SK-N-SH (cell line): Measurements from ENCODE around the gene ZMIZ1. TPM values are rescaled to one million over a fixed set of nuclear protein-coding genes. Genes with fewer than 3 reads are reported as not detected.

Experiments used
- CTCF ChIA-PET: fragments of 300-600, 350-600 bp; formaldehyde crosslinking; extraction: SDS; loops from one replicate; lab custom pipeline; 2021; lab: Yijun Ruan, JAX
- POLR2A ChIA-PET: fragments of 350-600 bp; sonication (Branson Sonifier 250); formaldehyde crosslinking; extraction: SDS; loops from one replicate; lab custom pipeline; 2020; ENCODE audit warnings: antibody characterized with exemption, inconsistent platforms; lab: Yijun Ruan, JAX
- DNase-seq: peaks from one replicate; pipeline ENCODE4 v3.0.0; 2012
- H2AFZ ChIP-seq: fragments of 200-600 bp; sonication (generic); 2 replicates; pipeline ENCODE4 v1.8.1; 2016; ENCODE audit warnings: antibody characterized with exemption, mild to moderate bottlenecking, low read depth
- H3F3A ChIP-seq: fragments of 200-600 bp; sonication (generic); replicated peaks from 2 replicates; pipeline ENCODE3; 2016; ENCODE audit warnings: antibody characterized with exemption, mild to moderate bottlenecking; ENCODE audit not compliant: insufficient read depth
- H3K27ac ChIP-seq, 2 experiments: fragments of 200-500 bp in 1 of 2; fragments of 200-600 bp in 1 of 2; sonication (Bioruptor generic) in 1 of 2; sonication (generic), shearing (Covaris generic) in 1 of 2; 2 replicates each; pipeline versions ENCODE4 v1.5.1 to v1.6.1; 2014 to 2016; ENCODE audit warnings: low read depth in 2 of 2, inconsistent platforms in 1 of 2, low read length in 1 of 2, mild to moderate bottlenecking in 1 of 2, mixed read lengths in 1 of 2
- H3K27me3 ChIP-seq: fragments of 200-600 bp; sonication (generic), shearing (Covaris generic); 2 replicates; pipeline ENCODE4 v1.6.1; 2016; ENCODE audit warnings: mixed run types; ENCODE audit not compliant: insufficient read depth
- H3K36me3 ChIP-seq, 2 experiments: fragments of 200-500 bp in 1 of 2; fragments of 200-600 bp in 1 of 2; sonication (Bioruptor generic) in 1 of 2; sonication (generic) in 1 of 2; replicated peaks in 1 of 2; 2 replicates each; pipeline versions ENCODE3 to v1.5.1; 2014 to 2016; ENCODE audit warnings: low read length in 1 of 2, mild to moderate bottlenecking in 1 of 2; ENCODE audit not compliant: insufficient read depth in 2 of 2, control insufficient read depth in 1 of 2
- H3K4me1 ChIP-seq, 2 experiments: fragments of 200-500 bp in 1 of 2; fragments of 200-600 bp in 1 of 2; sonication (Bioruptor generic) in 1 of 2; sonication (generic), shearing (Covaris generic) in 1 of 2; 2 replicates each; pipeline versions ENCODE4 v1.5.1 to v1.6.1; 2014 to 2016; ENCODE audit warnings: low read depth in 1 of 2, low read length in 1 of 2, mixed run types in 1 of 2; ENCODE audit not compliant: insufficient read depth in 2 of 2, control insufficient read depth in 1 of 2
- H3K4me2 ChIP-seq: fragments of 200-600 bp; sonication (generic), shearing (Covaris generic); 2 replicates; pipeline ENCODE4 v1.6.1; 2017; ENCODE audit warnings: mixed run types
- H3K4me3 ChIP-seq, 2 experiments: fragments of 200-500 bp in 1 of 2; fragments of 200-600 bp in 1 of 2; sonication (Bioruptor generic) in 1 of 2; sonication (generic), shearing (Covaris generic) in 1 of 2; 2 replicates each; pipeline versions ENCODE4 v1.5.1 to v1.8.1; 2014 to 2016; ENCODE audit warnings: low read depth in 2 of 2, inconsistent platforms in 1 of 2, low read length in 1 of 2, mild to moderate bottlenecking in 1 of 2, mixed read lengths in 1 of 2, moderate library complexity in 1 of 2
- H3K79me2 ChIP-seq: fragments of 200-600 bp; sonication (generic); 2 replicates; pipeline ENCODE4 v1.8.1; 2017; ENCODE audit warnings: mild to moderate bottlenecking; ENCODE audit not compliant: insufficient read depth
- H3K9ac ChIP-seq: fragments of 200-600 bp; sonication (generic); 2 replicates; pipeline ENCODE4 v1.6.1; 2017; ENCODE audit warnings: mixed run types
- H3K9me2 ChIP-seq: fragments of 200-600 bp; sonication (generic); 2 replicates; pipeline ENCODE4 v1.6.1; 2017; ENCODE audit warnings: mixed run types
- H3K9me3 ChIP-seq: fragments of 200-600 bp; sonication (generic); 2 replicates; pipeline ENCODE4 v1.6.1; 2017; ENCODE audit warnings: mixed run types, mild to moderate bottlenecking, moderate library complexity
- H4K20me1 ChIP-seq: fragments of 200-600 bp; sonication (generic); 2 replicates; pipeline ENCODE4 v1.6.1; 2017; ENCODE audit warnings: mild to moderate bottlenecking, mixed run types; ENCODE audit not compliant: insufficient read depth
- CTCF ChIP-seq: fragments of 200-600 bp; sonication (generic); IDR thresholded peaks from 2 replicates; pipeline ENCODE4 v1.6.1; 2017; ENCODE audit warnings: antibody characterized with exemption, mild to moderate bottlenecking, moderate library complexity
- EP300 ChIP-seq, 2 experiments: IDR thresholded peaks; 2 replicates each; pipeline versions ENCODE4 v1.4.0 to v1.6.1; 2012; ENCODE audit warnings: borderline replicate concordance in 1 of 2, low read depth in 1 of 2, low read length in 1 of 2
- FOSL2 ChIP-seq: IDR thresholded peaks from 2 replicates; pipeline ENCODE4 v1.4.0; 2012; ENCODE audit warnings: low read depth, mild to moderate bottlenecking, moderate library complexity, borderline replicate concordance
- GATA2 ChIP-seq: sonication (generic); formaldehyde crosslinking; IDR thresholded peaks from 2 replicates; pipeline ENCODE4 v1.5.0; 2020; ENCODE audit warnings: mild to moderate bottlenecking, missing genetic modification reagents
- RFX5 ChIP-seq: IDR thresholded peaks from 2 replicates; pipeline ENCODE4 v1.6.1; 2012; ENCODE audit warnings: mild to moderate bottlenecking, improper control_type of control experiment, low read length
- WGBS: methylation state at CpG from one replicate; pipeline ENCODE4 v1.1.6; 2017; ENCODE audit warnings: low lambda C conversion rate; 5-methylcytosine and 5-hydroxymethylcytosine counted together
- polyA plus RNA-seq, 3 experiments: library from polyadenylated mRNA; depleted of rRNA; stranded (reverse); fragments of >200 nt; gene quantifications; 2 replicates each; pipeline ENCODE4 v1.2.3, GENCODE V29; 2012
- TF ChIP-seq, protein P1 (sequence below): fragments of 150-350 bp; IDR thresholded peaks from 2 replicates; pipeline ENCODE4 v1.6.1; 2016; ENCODE audit warnings: mild to moderate bottlenecking, low read depth, low read length
- TF ChIP-seq, protein P2 (sequence below): IDR thresholded peaks from 2 replicates; pipeline ENCODE4 v1.6.1; 2012; ENCODE audit warnings: mild to moderate bottlenecking, low read depth, low read length, moderate library complexity
- TF ChIP-seq, protein P3 (sequence below): IDR thresholded peaks from 2 replicates; pipeline ENCODE4 v1.4.0; 2012; ENCODE audit warnings: low read depth, borderline replicate concordance
- TF ChIP-seq, protein P4 (sequence below): IDR thresholded peaks from 2 replicates; pipeline ENCODE4 v1.4.0; 2012; ENCODE audit warnings: low read depth, borderline replicate concordance

ZMIZ1 gene
- polyA plus RNA-seq, 1 of the 3 experiments (the other 2 are of a cell fraction), result 23.5 TPM

DNA sequence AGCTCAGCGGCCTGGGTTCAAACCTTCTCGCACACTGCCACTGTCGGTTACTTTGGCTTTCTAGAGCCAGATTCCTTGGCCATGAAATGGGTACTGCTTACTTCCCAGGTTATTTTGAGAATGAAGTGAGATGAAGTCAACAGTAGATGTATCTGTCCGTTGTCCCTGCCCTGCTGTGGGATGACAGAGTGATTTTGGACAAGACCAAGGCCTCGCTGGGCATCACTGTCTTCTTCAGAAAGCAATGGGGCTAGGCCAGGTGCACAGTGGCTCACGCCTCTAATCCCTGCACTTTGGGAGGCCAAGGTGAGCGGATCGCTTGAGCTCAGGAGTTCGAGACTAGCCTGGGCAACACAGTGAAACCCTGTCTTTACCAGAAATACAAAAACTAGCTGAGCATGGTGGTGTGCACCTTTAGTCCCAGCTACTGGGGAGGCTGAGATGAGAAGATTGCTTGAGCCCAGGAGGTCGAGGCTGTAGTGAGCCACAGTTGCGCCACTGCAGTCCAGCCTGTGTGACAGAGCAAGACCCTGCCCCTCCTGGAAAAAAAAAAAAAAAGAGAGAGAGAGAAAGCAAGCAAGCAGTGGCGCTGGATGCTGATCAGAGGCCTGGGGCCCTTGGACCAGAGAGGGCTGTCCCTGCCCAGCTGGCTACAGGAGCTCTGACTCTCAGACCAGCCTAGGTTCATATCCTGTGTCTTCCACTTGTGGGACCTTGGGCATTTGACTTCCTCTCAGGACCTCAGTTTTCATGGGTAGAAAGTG is 25.8 kb downstream of the ZMIZ1 start:
- H3K9ac ChIP-seq, result no peak overlapping the region
- H3F3A ChIP-seq, result no peaks in the 10 kb centered on the region
- no peaks in the 10 kb centered on the region for H3K9me2 ChIP-seq
- H2AFZ ChIP-seq, result no peak overlapping the region
- peaks cover 100% of the 10 kb centered on the region for H3K79me2 ChIP-seq
- no peaks in the 10 kb centered on the region for H3K9me3 ChIP-seq
- peaks cover 8 to 87% of the 10 kb centered on the region in 2 experiments; a peak in 3 of 4 replicates for H3K4me1 ChIP-seq
- DNase-seq, result no peak
- no peaks in the 10 kb centered on the region for H3K27me3 ChIP-seq
- POLR2A ChIA-PET, result interaction anchor here (1.0 kb wide), 1 partner anchor 13 kb away, joined by 3 read pairs; no protein-coding TSS in a partner anchor
- peaks cover 0 to 2% of the 10 kb centered on the region in 2 experiments for H3K36me3 ChIP-seq
- WGBS, result 95% methylated on average over 11 of the region's 12 CpGs
- H3K4me3 ChIP-seq, result no peak overlapping the region
- H4K20me1 ChIP-seq, result peaks cover 99% of the 10 kb centered on the region
- CTCF ChIA-PET, result interaction anchor here (0.6 to 1.4 kb wide), 4 partner anchors 13 to 176 kb away, joined by 3 to 6 read pairs (median 4); no protein-coding TSS in a partner anchor
- H3K4me2 ChIP-seq, result no peak overlapping the region
- TF ChIP-seq RFX5 (no peak), FOSL2 (no peak), EP300 (IDR thresholded peaks at IDR 0.05; ENCODE audit: borderline replicate concordance in 1 of 2, low read depth in 1 of 2, low read length in 1 of 2) (no peak), CTCF (no peak), GATA2 (CRISPR knock-in tag) (no peak)
- TF ChIP-seq, protein P1, sequence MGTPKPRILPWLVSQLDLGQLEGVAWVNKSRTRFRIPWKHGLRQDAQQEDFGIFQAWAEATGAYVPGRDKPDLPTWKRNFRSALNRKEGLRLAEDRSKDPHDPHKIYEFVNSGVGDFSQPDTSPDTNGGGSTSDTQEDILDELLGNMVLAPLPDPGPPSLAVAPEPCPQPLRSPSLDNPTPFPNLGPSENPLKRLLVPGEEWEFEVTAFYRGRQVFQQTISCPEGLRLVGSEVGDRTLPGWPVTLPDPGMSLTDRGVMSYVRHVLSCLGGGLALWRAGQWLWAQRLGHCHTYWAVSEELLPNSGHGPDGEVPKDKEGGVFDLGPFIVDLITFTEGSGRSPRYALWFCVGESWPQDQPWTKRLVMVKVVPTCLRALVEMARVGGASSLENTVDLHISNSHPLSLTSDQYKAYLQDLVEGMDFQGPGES, result no peak
- TF ChIP-seq, protein P2, sequence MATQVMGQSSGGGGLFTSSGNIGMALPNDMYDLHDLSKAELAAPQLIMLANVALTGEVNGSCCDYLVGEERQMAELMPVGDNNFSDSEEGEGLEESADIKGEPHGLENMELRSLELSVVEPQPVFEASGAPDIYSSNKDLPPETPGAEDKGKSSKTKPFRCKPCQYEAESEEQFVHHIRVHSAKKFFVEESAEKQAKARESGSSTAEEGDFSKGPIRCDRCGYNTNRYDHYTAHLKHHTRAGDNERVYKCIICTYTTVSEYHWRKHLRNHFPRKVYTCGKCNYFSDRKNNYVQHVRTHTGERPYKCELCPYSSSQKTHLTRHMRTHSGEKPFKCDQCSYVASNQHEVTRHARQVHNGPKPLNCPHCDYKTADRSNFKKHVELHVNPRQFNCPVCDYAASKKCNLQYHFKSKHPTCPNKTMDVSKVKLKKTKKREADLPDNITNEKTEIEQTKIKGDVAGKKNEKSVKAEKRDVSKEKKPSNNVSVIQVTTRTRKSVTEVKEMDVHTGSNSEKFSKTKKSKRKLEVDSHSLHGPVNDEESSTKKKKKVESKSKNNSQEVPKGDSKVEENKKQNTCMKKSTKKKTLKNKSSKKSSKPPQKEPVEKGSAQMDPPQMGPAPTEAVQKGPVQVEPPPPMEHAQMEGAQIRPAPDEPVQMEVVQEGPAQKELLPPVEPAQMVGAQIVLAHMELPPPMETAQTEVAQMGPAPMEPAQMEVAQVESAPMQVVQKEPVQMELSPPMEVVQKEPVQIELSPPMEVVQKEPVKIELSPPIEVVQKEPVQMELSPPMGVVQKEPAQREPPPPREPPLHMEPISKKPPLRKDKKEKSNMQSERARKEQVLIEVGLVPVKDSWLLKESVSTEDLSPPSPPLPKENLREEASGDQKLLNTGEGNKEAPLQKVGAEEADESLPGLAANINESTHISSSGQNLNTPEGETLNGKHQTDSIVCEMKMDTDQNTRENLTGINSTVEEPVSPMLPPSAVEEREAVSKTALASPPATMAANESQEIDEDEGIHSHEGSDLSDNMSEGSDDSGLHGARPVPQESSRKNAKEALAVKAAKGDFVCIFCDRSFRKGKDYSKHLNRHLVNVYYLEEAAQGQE, result no peak
- TF ChIP-seq, protein P3, sequence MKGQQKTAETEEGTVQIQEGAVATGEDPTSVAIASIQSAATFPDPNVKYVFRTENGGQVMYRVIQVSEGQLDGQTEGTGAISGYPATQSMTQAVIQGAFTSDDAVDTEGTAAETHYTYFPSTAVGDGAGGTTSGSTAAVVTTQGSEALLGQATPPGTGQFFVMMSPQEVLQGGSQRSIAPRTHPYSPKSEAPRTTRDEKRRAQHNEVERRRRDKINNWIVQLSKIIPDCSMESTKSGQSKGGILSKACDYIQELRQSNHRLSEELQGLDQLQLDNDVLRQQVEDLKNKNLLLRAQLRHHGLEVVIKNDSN, result no peak
- TF ChIP-seq, protein P4, sequence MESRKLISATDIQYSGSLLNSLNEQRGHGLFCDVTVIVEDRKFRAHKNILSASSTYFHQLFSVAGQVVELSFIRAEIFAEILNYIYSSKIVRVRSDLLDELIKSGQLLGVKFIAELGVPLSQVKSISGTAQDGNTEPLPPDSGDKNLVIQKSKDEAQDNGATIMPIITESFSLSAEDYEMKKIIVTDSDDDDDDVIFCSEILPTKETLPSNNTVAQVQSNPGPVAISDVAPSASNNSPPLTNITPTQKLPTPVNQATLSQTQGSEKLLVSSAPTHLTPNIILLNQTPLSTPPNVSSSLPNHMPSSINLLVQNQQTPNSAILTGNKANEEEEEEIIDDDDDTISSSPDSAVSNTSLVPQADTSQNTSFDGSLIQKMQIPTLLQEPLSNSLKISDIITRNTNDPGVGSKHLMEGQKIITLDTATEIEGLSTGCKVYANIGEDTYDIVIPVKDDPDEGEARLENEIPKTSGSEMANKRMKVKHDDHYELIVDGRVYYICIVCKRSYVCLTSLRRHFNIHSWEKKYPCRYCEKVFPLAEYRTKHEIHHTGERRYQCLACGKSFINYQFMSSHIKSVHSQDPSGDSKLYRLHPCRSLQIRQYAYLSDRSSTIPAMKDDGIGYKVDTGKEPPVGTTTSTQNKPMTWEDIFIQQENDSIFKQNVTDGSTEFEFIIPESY, result no peak
- peak overlapping the region in 1 of 2 experiments; percentile 35; a peak in 1 of 4 replicates for H3K27ac ChIP-seq
